Muscle of arm (tissue), 12 donors: ENCODE results near the gene NEURL3. TPM values are rescaled to one million over a fixed set of nuclear protein-coding genes. Genes with fewer than 3 reads are reported as not detected.
"Not testable (repeated sequence)": the region's sequence is repeated elsewhere in the genome, so short reads cannot be mapped to it uniquely, and the experiment has no call there.

Experiments
- DNase-seq: peaks from one replicate; pipeline ENCODE4 v3.0.0-alpha.2; 2013
- polyA plus RNA-seq, 12 donors: library from polyadenylated mRNA; unstranded; fragments of 120-200 nt; gene quantifications; one replicate each; pipeline ENCODE4 v1.2.1, GENCODE V29; 2013; ENCODE audit not compliant: insufficient read length in 12 of 12

NEURL3 gene
- polyA plus RNA-seq, 12 donors = 0.09 to 0.56 (median 0.31) TPM; not detected in 5

- DNase-seq = no peak
Measured at GRCh38 chr2:96486696-96487095, 18.5 kb downstream of the NEURL3 start.

GRCh38 chr2:96485751-96486651 is 19.2 kb downstream of the NEURL3 start:
- peak; percentile 59 for DNase-seq

GRCh38 chr2:96485350-96485749 is 19.8 kb downstream of the NEURL3 start:
- no peak for DNase-seq

- DNase-seq = no peak
Measured at GRCh38 chr2:96484091-96484490, 21.1 kb downstream of the NEURL3 start.

GRCh38 chr2:96477458-96477857 is 27.7 kb downstream of the NEURL3 start:
- DNase-seq = no peak

- DNase-seq = no peak
Measured at GRCh38 chr2:96471772-96472171, 33.4 kb downstream of the NEURL3 start.

GRCh38 chr2:96470636-96471035 is 34.5 kb downstream of the NEURL3 start:
- DNase-seq = no peak

GRCh38 chr2:96470109-96470508 is 35.0 kb downstream of the NEURL3 start:
- no peak for DNase-seq

GRCh38 chr2:96468904-96469303 is 36.3 kb downstream of the NEURL3 start:
- no peak for DNase-seq

- no peak for DNase-seq
Measured at GRCh38 chr2:96464651-96465050, 40.5 kb downstream of the NEURL3 start.

- DNase-seq = no peak
Measured at GRCh38 chr2:96464061-96464460, 41.1 kb downstream of the NEURL3 start.

GRCh38 chr2:96463119-96463518 is 42.0 kb downstream of the NEURL3 start:
- no peak for DNase-seq

GRCh38 chr2:96461616-96462015 is 43.5 kb downstream of the NEURL3 start:
- not testable (repeated sequence) for DNase-seq

- no peak for DNase-seq
Measured at GRCh38 chr2:96452053-96452452, 53.1 kb downstream of the NEURL3 start.

- no peak for DNase-seq
Measured at GRCh38 chr2:96449637-96450036, 55.5 kb downstream of the NEURL3 start.

- no peak for DNase-seq
Measured at GRCh38 chr2:96449174-96449573, 56.0 kb downstream of the NEURL3 start.

- DNase-seq = no peak
Measured at GRCh38 chr2:96447726-96448125, 57.4 kb downstream of the NEURL3 start.

Other genes with a start within 250 kb of the NEURL3 start
- 10 to 100 TPM in 11 of 12 donors, not detected in 1; 23.1 to 41.1 (median 27.3) TPM for gene TMEM127, start 239.4 kb downstream of the NEURL3 start, polyA plus RNA-seq
- gene CIAO1, start 239.1 kb downstream of the NEURL3 start, polyA plus RNA-seq = 10 to 100 TPM in 11 of 12 donors, not detected in 1; 40.7 to 64.8 (median 43.5) TPM
- gene SNRNP200, start 199.8 kb downstream of the NEURL3 start, polyA plus RNA-seq = 100 to 1,000 TPM in 3 of 12 donors, 10 to 100 TPM in 8, not detected in 1; 78.7 to 118 (median 91.1) TPM
- gene ITPRIPL1, start 180.0 kb downstream of the NEURL3 start, polyA plus RNA-seq = 1 to 10 TPM in 10 of 12 donors, not detected in 2; 2.2 to 5.3 (median 3.4) TPM
- gene NCAPH, start 169.6 kb downstream of the NEURL3 start, polyA plus RNA-seq = 10 to 100 TPM in 6 of 12 donors, 1 to 10 TPM in 5, not detected in 1; 5.2 to 16.7 (median 10.1) TPM
- gene ARID5A, start 31.4 kb upstream of the NEURL3 start, polyA plus RNA-seq = 10 to 100 TPM in 11 of 12 donors, not detected in 1; 16.4 to 41.6 (median 25.9) TPM
- gene KANSL3, start 133.0 kb upstream of the NEURL3 start, polyA plus RNA-seq = 10 to 100 TPM in 11 of 12 donors, not detected in 1; 27.3 to 40.5 (median 34.2) TPM
- gene FER1L5, start 137.4 kb upstream of the NEURL3 start, polyA plus RNA-seq = 1 to 10 TPM in 7 of 12 donors, under 1 TPM in 3, not detected in 2; 0.35 to 3.8 (median 2.1) TPM
- gene LMAN2L, start 234.7 kb upstream of the NEURL3 start, polyA plus RNA-seq = 10 to 100 TPM in 11 of 12 donors, not detected in 1; 19.1 to 32.5 (median 26.8) TPM